Activated CD4-positive, alpha-beta T cell treated with anti-CD3 and anti-CD28 coated beads for 1 hour (primary cell): ENCODE measurements around the gene NSMCE3.
A peak's percentile ranks its signal among the peaks of the same experiment; 100 is the strongest.

Source experiments
- DNase-seq: peaks from one replicate; pipeline ENCODE4 v3.0.0-alpha.2; 2020

The NSMCE3 gene

DNA sequence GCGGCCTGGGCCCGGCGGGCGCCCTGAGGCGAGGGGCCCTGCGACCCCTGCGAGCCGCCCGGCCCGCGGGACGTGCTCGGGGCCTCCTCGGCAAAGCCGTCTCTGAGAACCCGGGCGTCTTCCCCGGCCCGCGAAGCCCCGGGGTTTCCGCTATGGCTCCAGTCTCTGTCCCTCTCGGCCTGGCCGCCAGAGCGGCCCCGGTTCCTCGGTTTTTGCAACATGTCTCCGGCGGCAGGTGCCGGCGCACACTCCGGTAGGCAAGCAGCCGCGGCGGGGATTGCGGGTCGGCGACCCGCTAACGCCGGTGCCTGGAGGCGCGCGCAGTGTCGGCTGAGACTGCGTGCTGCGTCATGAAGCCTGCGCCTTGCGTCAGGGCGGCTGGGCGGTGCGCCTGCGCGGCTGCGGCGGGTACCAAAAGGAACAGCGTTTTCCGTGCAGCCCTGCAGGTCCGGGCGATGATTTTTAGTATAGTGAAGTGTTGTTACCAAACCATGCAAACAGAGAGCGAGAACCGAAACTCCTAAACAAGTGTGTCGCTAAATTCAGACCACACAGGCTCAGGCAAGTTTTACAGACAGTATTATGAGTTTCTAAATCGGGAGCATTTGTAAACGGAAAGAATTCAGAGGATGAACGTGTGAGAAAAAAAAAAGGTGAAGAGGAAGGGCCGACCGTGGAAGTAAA lies at the start of gene NSMCE3:
TSS of gene NSMCE3 (minus strand) at position 338 of the 684 bp plus-strand sequence. CDS start at position 221, 117 bp downstream.
- DNase-seq, result peak; percentile 89

DNA sequence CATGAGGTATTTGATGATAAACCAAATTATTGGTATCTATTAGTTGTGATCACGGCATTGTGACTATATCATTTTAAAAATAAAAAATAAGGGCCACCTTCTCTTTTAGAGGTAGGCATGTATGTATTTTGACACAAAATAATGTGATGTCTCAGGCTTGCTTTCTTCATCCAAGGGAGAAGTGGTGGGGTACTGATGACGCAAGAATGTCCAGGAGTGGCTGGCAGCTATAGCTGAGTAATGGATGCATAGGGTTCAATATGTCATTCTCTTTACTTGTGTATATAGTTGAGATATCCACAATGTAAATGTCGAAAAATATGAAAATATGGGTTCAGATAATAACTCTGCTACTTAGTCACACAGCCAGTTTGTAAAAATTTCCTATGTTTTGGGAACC lies 46.8 kb upstream of the NSMCE3 start:
- no peak for DNase-seq

DNA sequence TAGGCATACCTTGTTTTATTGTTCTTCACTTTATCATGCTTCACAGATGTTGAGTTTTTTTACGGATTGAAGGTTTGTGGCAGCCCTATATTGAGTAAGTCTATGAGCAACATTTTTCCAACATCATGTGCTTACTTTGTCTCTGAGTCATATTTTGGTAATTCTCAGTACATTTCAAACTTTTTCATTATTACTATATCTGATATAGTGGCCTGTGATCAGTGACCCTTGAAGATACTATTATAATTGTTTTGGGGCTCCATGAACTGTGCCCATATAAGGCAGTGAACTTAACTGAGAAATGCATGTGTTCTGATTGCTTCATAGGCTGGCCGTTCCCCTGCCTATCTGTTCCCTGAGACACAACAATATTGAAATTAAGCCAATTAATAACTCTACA lies 42.8 kb upstream of the NSMCE3 start:
- no peak for DNase-seq

DNA sequence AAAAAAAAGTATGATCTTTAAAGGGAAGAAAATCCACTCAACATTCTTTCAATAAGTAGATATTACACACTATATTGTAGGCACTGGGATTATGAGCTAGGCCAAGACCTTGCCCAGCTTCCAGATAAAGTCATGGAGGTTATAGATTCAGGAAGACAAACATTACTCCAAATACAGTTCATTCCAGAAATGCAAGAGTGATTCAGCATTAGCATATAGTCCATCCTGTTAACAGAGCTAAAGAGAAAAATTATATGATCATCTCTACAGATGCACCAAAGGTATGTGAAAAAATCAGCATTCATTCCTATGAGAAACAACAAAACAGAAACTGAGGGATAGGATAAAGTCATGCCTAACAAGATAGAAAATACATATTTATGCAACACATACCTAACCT lies 42.1 kb upstream of the NSMCE3 start:
- no peak for DNase-seq

DNA sequence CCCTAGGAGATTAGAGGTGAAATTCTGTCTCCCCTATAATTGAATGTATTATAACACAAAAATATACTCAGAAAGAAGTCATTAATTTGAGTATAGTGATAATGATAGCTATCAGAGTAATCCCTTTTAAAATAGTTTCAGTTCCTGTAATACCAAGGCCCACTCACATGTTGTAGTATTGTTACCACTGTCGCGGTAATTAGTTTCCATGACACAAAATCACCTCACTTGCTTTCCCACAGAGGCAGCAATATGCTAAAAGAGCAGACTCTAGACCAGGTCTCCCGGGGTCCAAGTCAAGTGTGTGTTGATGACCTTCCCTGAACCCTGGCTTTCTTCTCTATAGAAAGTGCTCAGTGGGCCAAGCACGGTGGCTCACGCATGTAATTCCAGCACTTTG lies 39.5 kb upstream of the NSMCE3 start:
- DNase-seq, result no peak

DNA sequence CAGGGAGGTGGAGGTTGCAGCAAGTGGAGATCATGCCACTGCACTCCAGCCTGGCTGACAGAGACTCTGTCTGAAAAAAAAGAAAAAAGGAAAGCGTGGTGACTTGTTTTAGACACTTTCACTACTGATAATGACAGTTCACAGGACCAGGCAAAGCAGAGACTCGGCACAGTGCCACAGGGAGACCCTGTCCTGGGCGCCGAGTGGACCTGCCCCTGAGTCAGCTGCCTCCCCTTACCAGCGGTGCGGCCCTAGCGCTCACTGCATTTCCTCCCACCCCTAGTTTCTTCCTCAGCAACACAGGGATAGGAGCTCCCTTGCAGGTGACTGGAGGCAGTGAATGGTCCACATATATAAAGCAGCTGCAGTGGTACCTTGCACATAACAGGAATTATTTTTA lies 38.7 kb upstream of the NSMCE3 start:
- no peak for DNase-seq

DNA sequence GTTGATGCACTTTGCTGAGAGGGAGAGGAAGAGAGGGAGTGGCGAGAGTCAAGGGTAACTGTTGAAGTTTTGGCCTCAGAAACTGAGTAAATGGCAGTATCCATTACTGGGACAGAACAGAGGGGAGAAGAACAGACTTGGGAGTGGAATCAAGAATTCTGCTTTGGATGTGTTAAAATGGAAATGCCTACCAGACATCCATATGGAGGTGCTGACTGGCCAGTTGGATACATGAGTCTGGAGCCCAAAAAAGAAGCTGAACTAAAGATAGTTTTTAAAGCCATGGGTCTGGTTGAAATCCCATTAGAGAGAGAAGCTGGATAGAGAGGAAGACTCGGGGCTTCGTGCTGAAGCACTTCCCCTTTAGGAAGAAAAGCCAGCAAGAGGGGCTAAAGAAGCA lies 35.9 kb upstream of the NSMCE3 start:
- DNase-seq, result no peak

DNA sequence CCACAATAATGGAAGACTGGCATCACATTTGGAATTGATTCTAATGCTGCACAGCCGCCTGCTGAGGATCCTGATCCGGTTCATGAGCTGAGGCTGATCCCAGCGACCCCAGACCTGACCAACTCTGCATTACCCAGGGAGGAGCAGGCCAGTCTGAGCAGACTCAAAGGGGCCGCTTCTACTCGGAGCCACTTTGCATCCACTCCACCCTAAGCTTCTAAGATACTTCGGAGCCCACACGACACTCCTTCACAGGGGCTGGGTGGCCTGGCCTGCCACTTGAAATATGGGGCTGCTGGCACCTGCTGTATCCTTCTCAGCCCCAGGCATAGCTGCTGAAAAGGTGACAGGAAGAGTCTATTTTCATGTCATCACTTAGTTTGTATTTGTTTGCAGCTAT lies 33.2 kb upstream of the NSMCE3 start:
- DNase-seq, result no peak

DNA sequence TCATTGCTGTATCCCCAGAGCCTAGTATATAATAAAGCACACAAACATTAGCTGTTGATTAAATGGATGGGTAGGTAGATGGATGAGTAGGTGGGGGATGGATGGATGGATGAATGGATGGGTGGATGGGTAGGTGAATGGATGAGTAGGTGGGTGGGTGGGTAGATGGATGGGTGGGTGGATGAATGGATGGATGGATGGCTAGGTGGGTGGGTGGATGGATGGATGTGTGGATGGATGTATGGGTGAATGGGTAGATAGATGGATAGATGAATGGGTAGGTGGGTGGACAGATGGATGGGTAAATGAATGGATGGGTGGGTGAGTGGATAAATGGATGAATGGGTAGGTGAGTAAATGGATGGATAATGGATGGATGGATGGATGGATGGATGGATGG lies 30.2 kb upstream of the NSMCE3 start:
- DNase-seq, result no peak

DNA sequence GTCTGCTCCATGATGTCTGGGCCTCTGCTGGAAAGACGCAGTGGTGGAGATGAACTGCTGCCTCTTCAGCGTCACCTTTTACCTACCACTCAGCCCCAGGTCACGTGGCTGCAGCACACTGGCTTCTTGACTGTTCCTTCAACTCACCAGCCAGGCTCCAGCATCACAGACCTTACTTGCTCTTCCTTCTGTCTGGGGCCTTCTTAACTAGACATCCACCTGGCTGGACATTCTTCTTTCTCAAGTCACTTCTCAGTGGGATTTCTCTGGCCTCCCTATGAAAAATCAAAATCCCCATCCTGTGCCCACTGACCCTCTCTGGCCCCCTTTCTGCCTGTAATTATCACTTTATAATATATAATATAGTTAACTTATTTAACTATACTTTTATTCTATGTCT lies 29.7 kb upstream of the NSMCE3 start:
- no peak for DNase-seq

DNA sequence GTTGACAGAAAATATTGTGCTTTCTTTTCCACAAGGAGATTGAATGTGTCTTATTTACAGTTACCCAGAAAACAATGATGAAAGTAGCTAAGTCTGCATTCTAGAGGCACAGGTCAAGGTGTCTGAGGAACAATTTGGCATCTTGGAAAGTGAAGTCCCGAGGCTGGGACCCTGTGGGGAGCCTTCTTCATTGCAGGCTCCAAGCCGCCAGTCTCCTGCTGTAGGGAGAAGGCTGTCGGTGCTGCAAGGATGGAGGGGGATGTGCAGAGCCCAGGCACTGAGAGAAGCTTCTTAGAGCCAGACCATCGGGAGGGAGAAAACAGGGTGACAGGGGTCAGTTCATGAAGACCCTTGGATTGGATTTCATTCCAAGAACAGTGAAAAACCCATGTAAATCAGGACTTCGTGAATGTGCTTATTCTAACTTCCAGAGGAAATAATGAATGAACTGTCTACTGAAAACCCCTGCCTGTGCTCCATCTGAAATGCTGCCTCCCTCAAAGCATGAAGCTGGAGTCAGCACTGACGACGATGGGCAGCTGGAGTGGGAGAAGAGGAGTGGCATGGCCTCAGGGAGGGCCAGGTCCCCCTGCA lies 25.2 kb upstream of the NSMCE3 start:
- DNase-seq, result no peak

DNA sequence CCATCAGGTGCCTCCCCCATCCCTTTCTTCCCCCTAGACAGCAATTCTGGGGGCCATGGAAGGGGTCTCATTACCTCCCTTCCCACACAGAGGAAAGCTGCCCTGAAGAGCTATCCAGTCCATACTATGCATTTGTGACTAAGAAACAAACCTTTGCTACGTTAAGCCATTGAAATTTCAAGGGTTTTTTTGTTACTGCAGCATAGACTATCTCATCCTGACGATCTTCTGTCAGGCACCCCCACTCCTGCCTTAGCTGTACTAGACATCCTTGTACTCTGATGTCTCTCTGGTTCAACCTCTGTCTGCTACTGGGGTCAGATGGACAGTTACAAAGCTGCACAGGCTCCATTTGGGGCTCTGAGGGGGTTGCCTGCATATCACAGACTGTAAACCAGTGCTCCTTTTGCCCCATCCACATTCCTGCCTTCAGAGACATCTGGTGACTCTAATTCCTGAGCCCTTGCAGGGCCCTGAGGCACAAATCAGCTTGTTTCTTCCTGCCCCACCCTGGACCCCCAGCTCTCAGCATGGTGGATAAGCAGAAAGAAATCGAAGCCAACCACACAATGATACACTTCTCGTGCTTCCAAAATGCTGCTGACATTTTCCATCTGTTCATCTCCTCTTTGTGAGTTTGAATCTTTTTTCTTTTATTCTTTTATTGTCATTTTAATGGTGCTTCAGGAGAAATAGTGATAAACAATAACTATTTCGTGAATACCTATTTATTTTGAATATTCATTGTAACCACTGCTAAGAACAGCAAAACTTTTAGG lies 21.6 kb upstream of the NSMCE3 start:
- no peak for DNase-seq

DNA sequence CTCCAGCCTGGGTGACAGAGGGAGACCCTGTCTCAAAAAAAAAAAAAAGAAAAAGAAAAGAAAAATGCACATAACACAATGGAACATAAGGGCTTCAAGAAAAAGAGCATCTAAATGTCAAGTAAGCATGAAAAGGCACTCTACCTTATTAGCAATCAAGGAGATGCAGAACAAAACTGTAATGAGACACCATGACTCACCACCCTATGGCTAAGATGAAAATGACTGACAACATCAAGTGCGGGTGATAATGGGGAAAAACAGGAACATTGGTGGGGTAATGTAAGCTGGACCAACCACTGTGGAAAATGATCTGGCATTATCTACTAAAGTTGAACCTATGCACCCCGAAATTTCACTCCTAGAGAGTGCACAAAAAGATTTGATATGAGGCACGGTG lies 19.6 kb upstream of the NSMCE3 start:
- DNase-seq, result no peak

DNA sequence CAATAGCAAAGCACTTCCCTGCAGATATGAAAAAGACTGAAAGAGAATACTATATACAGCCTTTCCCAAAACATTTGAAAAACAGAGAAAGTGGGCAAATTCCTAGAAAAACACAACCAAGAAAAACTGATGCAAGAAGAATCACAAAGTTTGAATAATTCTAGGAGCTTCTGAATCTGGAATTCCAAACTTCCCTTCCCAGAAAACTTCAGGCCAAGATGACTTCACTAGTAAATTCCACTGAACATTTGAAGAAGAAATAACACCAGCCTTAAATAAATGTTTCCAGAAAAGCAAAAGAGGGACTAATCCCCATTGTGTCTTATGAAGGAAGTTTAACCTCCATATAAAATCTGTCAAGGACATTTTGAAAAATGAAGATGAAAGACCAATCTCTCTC lies 15.8 kb upstream of the NSMCE3 start:
- no peak for DNase-seq

DNA sequence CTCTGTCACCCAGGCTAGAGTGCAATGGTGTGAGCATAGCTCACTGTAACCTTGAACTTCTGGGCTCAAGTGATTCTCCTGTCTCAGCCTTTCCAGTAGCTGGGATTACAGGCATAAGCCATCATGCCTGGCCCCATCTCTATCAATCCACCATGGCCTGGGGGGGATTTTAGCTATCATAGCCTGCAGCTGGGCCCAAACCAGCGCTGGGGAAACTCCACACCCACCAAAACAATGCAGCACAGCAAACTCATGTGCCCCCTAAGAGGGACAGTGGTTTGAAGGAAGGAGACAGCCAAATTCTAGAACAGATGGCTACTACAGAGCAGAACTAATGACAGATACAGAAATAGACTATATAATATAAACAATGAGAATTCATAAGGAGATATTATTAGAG lies 13.8 kb upstream of the NSMCE3 start:
- no peak for DNase-seq

DNA sequence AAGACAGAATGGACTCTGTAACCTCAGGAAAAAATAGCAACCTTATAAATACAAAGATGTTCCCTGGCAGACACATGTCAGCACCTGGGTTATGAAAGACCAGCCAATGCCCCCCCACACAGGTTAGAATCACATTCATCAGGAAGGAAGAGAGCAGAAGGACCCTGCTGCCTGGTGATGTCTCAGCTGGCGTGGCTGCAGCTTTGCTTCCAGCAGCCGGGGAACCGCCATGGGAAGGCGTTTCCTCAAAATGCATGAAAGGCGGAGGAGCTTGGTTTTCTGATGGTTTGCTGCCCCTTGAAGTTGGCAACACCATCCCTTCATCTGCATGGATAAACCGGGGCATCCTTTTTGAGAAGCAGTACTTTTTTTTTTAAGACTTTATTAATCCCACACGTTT lies 10.9 kb upstream of the NSMCE3 start:
- no peak for DNase-seq

DNA sequence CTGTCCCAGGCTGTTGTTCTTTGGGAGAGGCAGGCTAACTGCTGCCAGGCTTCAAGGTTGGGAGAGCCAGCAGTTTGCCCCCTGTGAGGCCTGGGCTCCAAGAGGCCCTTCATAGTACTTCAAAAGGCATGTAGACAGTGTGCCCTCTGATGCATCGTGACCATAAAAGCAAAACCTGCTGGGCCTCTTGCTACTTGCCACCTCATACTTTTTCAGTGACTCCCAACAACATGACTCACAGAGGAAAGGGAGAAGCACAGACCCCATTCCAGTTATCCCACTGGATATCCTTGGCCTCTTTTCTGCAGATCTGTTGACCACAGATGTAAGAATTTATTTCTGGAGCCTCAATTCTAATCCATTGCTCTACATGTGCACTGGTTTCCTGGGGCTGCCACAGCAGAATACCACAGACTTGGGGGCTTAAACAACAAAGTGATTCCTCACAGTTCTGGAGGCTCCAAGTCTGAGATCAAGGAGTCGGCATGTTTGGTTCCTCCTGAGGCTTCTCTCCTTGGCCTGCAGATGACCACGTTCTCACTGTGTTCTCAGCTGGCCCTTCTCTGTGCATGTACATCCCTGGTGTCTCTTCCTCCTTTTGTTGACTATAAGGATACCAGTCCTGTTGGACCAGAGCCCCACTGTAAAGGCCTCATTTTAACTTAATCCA lies 8.9 kb upstream of the NSMCE3 start:
- no peak for DNase-seq

DNA sequence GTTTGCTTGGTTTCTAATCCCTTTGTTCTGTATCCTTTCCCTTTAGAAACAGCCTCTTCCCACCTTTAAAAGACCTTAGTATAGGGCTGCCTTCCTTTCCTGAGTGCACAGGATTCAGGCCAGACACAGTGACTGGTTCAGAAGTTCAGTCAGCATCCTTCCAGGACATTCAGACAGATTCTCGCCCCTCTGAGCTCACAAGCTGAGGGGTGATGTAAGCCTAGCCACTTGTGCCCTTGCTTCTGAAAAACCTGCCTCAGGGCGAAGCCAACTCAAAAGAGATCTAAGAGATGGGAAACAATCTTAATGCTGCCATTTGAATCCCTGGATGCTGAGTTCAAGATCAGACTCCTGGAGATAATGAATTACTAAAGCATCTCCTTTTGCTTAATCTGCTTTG lies 6.7 kb upstream of the NSMCE3 start:
- no peak for DNase-seq

DNA sequence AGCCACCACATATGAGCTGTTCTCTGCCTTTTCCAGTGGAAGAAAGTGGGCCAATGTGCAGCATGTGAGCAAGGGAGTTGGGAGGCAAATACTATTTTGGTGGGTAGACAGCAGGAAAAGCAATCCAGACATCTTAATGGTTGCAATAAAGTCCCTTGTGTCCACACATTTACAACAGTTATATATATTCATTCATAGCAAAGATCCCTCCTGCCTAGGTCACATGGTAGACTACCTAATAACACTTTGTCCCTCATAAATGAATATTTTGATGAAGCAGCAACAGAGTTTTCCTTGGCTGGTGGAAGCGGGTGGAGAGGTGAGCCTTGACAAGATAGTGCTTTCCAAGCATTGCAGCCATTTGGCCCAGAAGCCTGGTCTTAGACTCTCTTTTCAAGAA lies 6.2 kb upstream of the NSMCE3 start:
- no peak for DNase-seq

DNA sequence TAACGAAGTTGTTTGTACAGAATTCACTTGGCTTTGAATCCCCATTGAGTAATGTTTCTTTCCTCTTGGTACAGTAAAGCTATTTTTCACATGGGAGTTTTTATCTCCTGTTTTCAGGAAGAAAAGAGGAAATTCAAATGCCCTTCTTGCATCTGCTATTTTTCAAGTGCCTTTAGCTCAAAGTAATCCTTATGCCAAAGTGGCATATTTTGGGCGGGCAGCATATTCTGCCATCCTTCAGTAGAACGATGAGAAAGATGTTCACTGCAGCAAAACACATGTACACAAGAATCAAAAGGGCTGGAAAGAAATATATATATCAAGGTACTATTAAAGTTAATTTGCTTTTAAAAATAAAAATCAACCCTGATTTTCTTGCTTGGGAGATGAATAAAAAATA lies 5.3 kb upstream of the NSMCE3 start:
- no peak for DNase-seq

DNA sequence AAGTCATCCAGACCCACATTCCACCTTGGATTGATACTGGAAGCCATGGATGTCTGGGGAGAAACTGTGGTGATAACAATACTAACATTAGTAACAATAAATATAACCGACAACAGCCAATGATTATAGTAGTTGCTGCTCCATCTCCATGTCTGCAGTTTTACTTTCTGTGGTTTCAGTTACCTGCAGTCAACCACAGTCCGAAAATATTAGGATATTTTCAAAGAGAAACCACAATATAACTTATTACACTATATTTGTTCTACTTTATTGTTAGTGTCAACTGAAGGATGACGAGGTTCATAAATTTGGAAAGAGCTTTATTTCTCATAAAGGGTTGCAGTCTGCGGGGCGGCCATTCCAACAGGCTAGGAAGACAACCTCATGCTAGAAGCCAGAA lies 2.6 kb upstream of the NSMCE3 start:
- no peak for DNase-seq

DNA sequence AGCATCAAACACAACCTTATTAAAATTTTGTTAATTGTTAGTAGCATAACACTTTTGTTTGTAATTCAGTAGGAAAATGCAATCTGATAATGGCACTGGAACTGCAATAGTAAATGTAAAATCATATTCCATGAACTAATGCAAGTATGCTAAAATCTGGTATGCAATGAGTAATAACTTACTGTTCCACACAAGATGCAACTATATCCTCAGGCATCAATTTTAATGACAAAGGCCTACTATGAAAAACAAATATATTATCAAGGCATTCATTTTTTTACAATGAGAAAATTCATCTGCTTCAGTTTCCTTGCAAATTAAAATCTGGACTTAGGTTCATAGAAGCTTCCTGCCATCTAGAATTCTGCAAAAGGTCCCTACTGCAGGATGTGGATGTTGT lies 1.4 kb upstream of the NSMCE3 start:
- no peak for DNase-seq

DNA sequence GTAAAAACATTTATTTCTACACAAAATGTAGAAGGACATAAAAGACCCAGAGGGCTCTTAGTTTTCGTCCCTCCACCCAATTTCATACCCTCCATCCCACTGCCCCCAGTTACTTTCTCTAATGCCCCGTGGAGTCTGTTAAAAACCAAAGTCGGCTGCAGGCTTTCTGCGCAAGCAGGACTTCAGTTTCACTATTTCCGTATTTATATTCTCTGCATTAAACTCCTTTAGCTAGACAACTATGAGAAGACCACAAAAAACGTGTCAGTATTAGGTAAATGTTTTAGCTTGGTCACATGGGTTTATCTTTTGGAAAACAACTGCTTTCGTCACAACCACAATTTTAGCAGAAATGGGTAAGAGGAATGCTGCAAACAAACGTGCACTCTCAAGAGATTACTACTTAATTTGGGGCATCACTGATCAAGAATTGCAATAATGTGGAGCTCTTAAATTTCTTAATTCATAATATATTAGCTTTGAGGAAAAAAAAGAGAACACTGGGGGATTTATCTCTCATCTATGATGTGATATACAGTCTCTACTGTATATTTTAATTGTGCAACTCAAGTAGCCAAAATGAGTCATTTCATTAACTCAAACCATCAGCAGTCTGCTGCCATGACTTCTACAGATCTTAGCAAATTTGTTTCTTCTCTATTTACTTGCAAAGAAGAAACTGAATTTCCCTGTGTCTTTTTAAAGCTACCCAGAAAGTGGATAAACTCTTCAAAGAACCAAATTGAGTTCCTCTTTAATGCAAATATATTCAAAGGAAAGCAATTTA lies 740 bp upstream of the NSMCE3 start:
- no peak for DNase-seq
